Kidney epithelial cell (primary cell): ENCODE results near the gene PARP11. TPM values are rescaled to one million over a fixed set of nuclear protein-coding genes. Genes with fewer than 3 reads are reported as not detected.

ENCODE experiments used
- DNase-seq: peaks from one replicate; pipeline ENCODE4 v3.0.0-alpha.2; 2010; ENCODE audit warnings: low read depth
- H3K27me3 ChIP-seq: 2 replicates; pipeline ENCODE4 v1.6.0; 2011; ENCODE audit warnings: low read length; ENCODE audit not compliant: control insufficient read depth, insufficient read depth
- H3K36me3 ChIP-seq: 2 replicates; pipeline ENCODE4 v1.5.1; 2011; ENCODE audit warnings: low read length; ENCODE audit not compliant: control insufficient read depth, insufficient read depth
- H3K4me3 ChIP-seq: 2 replicates; pipeline ENCODE4 v1.5.1; 2011; ENCODE audit warnings: low read depth, mild to moderate bottlenecking, control low read depth, low read length
- CTCF ChIP-seq: IDR thresholded peaks from 2 replicates; pipeline ENCODE4 v1.5.1; 2011; ENCODE audit warnings: mild to moderate bottlenecking, moderate library complexity, low read length, control low read depth, inconsistent platforms; ENCODE audit not compliant: insufficient read depth, poor library complexity, severe bottlenecking
- total RNA-seq: library from RNA; depleted of rRNA; stranded (reverse); fragments of >200 nt; gene quantifications from 2 replicates; pipeline ENCODE4 v1.2.3, GENCODE V29; 2015

PARP11 gene
- total RNA-seq, 1 donor from 2014 or later, result 9.0 TPM

- no peaks in the 10 kb centered on the region for H3K27me3 ChIP-seq
- H3K4me3 ChIP-seq, result no peak overlapping the region
- TF ChIP-seq CTCF, result no peak
- DNase-seq, result no peak
- no peaks in the 10 kb centered on the region for H3K36me3 ChIP-seq
Observed at GRCh38 chr12:3901116-3901515, 27.9 kb upstream of the PARP11 start.

- Histone ChIP-seq H3K4me3 (no peak overlapping the region), H3K27me3 (peaks cover 2% of the 10 kb centered on the region), H3K36me3 (no peaks in the 10 kb centered on the region)
- DNase-seq, result no peak
- TF ChIP-seq CTCF, result no peak
Observed at GRCh38 chr12:3898756-3899155, 25.6 kb upstream of the PARP11 start.

GRCh38 chr12:3897371-3897971 lies 24.3 kb upstream of the PARP11 start:
- Histone ChIP-seq H3K36me3 (no peaks in the 10 kb centered on the region), H3K27me3 (peaks cover 2% of the 10 kb centered on the region), H3K4me3 (no peak overlapping the region)
- no peak for DNase-seq
- no peak for TF ChIP-seq CTCF

DNA sequence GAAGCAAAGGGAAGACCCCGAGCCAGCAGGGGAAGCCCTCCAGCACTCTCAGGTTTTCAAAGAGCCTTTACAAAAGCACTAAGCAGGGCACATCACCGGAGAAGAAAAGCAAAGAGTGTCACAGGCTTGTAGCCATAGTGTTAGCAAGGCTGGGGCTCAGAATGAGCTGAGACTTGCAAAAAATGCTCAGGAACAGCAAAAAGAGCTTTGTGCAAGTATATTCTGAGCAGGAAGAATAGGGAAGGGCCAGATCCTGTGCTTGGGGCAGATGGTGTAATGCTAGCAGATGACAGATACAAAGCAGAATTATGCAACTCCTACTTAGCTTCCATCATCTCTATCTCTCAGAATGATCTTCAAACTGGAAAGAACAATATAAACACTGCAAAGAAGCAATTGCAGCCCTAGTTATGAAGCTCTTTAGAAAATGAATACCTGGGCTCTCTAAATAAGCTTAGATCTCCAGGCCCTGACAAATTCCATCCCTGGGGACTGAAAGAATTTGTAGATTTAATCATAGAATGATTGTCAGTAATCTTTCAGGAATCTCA lies 23.7 kb upstream of the PARP11 start:
- DNase-seq, result no peak
- TF ChIP-seq CTCF, result no peak
- Histone ChIP-seq H3K27me3 (peaks cover 2% of the 10 kb centered on the region), H3K36me3 (no peaks in the 10 kb centered on the region), H3K4me3 (no peak overlapping the region)

- peaks cover 2% of the 10 kb centered on the region for H3K27me3 ChIP-seq
- no peaks in the 10 kb centered on the region for H3K36me3 ChIP-seq
- H3K4me3 ChIP-seq, result no peak overlapping the region
- DNase-seq, result no peak
- no peak for TF ChIP-seq CTCF
Observed at GRCh38 chr12:3896356-3896755, 23.2 kb upstream of the PARP11 start.

- no peak for DNase-seq
- TF ChIP-seq CTCF, result no peak
- H3K36me3 ChIP-seq, result no peaks in the 10 kb centered on the region
- H3K4me3 ChIP-seq, result no peak overlapping the region
- H3K27me3 ChIP-seq, result peaks cover 2% of the 10 kb centered on the region
Observed at GRCh38 chr12:3892631-3893030, 19.4 kb upstream of the PARP11 start.
